GM21528 (cell line): ENCODE measurements around the gene SEC24D.

Experiments used
- ATAC-seq: cut with Tn5 transposase; IDR thresholded peaks from one replicate; pipeline ENCODE4 v1.9.1; 2021; ENCODE audit warnings: mild to moderate bottlenecking, moderate library complexity; ENCODE audit not compliant: unreplicated experiment, low FRiP score

The SEC24D gene

DNA sequence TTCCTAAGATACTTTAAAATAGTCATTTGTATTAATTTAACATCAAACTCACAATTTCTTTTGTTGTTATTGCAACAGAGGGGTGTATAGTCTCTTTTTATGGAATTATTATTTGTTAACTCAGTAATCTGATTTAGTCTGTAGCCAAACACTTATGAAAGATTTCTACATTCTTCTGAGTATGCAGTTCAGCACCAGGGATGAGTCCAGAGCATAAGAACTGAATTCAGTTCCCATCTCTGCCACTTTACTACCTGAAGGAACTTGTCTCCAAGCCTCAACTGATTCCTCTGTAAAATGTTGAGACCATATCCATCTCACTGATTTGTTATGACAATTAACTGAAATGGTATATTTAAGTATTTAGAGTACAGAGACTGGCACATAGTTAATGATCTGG is 105.2 kb downstream of the SEC24D start:
- ATAC-seq: no peak

DNA sequence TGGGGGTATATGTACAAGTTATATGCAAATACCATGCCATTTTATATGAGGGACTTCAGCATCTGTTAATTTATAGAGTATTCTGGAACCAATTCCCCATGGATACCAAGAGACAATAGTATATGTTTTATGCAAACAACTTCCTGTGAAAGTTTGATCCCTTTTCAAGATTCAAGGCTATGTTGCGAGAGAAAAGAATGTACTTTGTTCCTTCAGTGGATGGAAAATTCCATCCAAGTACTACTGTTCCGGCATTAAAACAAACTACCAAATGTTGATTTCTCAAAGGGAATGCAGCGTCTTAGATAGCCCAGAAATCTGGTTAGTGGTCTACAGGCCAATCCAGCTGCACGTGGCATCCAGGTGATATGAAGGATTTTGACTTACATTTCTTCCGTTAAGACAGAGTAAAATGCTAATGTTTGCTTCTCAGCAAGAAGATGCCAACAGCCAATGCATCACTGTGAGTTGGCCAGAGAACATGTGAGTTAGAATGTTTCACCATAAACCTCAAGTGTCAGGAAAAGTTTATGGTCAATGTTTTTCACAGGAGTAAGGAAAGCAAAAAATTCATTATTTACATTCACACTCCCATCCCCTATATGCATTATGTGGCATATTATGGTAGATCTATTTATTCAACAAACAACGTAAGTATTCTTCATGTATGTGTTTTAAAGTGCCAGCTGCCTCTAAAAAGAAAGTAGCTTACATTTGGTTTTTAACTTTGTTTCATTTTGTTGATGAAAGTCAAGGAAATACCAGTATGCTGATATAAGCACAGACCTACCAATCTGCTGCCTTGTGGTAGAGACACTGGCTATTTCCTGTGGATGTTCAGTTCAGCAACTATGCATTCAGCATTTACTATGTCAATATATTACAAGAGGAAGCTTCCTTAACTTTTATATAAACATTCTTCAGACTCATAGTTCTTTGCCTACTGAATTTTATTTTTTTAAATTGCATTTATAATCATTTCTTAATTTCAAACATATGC is 106.3 kb downstream of the SEC24D start:
- ATAC-seq: no peak

GRCh38 chr4:118727360-118727759 is 108.6 kb downstream of the SEC24D start:
- no peak for ATAC-seq

DNA sequence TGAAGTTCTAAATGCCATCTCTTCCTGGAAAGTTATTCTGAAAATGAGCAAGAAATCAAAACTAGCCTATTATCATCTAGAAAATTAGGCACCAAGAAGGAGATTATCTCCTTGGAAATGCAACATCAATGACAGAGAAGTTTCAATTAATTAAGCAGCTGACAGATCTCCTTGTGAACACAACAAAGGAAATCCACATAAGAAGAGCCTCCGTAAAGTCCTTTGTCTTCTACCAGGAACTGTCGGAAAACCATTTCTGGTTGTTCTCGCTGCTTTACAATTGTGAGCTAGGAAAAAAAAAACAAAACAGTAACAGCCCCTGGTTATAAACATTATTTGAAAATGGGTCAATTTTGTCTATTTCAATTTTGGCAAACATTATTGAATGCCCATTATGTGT is 112.6 kb downstream of the SEC24D start:
- ATAC-seq: no peak

DNA sequence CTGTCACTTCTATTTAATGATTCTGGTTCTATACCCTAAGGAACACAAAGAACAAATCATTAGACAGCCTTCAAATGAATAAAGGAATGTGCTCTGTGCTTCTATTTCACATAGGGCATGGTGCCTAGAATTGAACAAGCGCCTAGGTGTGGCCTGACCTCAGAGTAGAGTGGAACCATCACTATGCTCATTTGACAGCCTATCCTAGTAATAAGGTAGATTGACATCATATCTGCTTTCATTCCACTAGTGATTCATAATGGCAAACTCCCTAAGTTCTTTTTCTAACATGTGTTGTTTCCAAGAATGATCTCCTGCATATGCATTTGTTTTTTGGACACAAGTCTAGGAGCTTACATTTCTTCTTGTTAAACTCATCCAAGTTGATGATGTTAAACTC is 114.2 kb downstream of the SEC24D start:
- no peak for ATAC-seq

DNA sequence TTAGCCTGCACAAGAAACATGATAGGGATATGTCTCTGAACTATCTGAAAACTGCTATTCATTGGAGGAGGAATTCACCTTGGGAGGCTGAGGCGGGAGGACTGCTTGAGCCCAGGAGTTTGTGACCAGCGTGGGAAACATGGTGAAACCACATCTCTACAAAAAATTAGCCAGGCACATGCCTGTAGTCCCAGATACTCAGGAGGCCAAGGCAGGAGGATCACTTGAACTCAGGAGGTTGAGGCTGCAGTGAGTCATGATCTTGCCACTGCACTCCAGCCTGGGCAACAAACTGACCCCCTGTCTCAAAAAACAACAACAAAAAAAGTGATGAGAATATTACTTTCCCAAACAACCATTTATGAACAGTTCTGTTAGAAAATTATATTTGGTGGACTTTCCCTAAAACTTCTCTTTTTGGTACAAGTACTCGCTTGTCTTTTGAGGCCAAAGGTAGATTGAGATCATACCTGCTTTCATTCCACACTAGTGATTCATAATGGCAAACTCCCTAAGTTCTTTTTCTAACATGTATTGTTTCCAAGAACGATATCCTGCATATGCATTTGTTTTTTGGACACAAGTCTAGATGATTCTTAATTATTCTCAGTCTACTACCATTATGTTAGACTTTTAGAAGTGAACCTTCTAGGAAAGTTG is 117.3 kb downstream of the SEC24D start:
- no peak for ATAC-seq

GRCh38 chr4:118716304-118716703 is 119.6 kb downstream of the SEC24D start:
- no peak for ATAC-seq

DNA sequence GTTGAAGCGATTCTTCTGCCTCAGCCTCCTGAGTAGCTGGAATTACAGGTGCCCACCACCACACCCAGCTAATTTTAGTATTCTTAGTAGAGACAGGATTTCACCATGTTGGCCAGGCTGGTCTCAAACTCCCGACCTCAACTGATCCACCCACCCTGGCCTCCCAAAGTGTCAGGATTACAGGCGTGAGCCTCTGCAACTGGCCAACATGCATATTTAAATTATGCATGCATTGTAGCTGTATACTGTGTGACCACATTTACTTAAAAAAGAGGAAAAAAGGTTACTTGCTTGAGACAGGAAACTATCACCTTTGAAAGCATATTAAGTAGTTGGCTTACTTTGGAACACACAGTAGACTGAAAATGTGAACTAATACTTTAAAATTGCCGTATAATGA is 121.2 kb downstream of the SEC24D start:
- ATAC-seq: no peak

GRCh38 chr4:118712872-118713271 is 123.1 kb downstream of the SEC24D start:
- no peak for ATAC-seq

- no peak for ATAC-seq
Observed at GRCh38 chr4:118711052-118711451, 124.9 kb downstream of the SEC24D start.

DNA sequence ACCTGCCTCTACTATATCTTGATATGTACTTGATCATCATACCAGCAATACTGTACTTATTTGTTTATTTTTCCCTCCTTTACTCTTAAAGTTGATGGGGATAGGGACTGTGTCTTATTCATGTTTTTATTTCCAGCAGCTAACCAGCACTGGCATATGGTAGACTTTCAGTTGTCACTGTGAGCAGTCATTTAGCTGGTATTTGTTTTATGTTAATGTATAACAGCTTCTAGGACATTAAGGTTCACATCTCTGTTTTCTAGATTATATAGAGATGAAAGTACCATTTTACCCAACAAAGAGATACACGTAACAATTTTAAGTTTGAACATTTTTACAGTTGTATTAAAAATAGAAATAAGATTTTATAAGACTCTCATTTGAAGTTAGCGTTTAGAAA is 132.8 kb downstream of the SEC24D start:
- no peak for ATAC-seq

- ATAC-seq: peak; percentile 100
Observed at GRCh38 chr4:118684873-118685811, 150.8 kb downstream of the SEC24D start, which contains the start of gene METTL14. Gene METTL14, plus strand, starts transcription at chr4:118685392. Its CDS starts 143 bp downstream, at chr4:118685535.

DNA sequence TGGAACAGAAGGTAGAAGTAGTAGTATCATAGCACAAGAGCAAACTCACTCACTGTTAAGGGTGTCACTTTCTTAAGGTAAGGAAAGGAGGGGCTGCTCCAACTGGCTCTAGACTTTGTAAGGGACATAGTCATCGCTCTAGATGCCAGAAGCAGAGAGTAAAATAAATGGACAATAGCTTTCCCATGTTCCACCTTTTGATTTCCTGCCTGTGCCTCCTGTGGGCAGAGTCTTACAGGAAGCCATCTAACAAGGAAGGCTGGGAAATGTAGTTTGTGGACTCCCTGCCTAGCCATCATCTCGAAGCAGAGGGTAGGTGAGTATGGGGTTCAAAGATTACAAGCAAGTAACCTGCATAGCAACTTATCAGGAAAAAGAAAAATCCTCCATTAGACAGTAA is 152.4 kb downstream of the SEC24D start:
- no peak for ATAC-seq

DNA sequence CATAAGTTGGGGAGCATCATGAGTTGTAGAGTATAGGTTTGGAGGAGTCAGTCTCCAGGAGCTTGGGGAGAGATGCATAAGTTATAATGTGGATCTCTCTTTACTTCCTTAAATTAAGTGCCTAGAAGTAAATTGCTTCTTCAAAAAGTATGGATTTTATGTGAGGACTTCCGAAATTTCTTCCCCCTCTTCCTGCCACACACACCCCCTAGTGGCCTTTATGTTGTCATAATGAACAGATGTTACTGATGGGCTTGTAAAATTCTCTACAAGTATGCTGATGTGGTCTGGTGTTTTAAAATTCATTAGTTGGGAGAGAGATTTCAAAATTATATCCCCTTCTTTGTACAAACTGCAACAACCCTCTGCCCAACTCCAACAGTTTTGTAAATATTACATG is 153.0 kb downstream of the SEC24D start:
- no peak for ATAC-seq

DNA sequence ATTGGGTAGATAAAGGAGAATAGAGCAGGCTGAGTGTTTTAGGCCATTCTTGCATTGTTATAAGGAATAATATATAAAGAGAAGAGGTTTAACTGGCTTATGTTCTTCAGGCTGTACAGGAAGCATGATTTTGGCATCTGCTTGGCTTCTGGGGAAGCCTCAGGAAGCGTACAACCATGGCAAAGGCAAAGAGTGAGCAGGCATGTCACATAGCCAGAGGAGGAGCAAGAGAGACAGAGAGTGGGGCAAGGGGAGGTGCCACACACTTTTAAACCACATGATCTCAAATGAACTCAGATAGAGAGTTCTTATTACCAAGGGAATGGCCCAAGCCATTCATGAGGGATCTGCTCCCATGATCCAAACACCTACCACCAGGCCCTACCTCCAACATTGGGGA is 155.1 kb downstream of the SEC24D start:
- no peak for ATAC-seq

DNA sequence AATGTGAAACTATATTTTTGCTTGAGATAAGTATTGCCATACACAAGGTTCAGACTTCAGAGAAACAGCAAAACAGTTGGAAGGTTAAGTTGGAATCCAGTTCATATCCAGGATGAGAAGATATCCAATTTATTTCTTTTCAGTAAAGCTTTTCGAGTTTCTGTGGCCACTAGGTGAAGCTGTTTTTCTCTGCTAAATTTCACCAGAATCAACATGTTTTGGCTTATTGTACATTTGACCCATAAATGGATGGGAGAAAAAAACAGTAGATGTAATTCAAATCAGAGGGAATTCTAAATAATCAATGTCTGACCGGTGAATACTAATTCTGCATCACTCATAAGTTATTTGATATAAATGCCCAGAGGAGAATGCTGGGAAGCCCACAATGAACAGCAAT is 159.8 kb downstream of the SEC24D start:
- ATAC-seq: no peak
